Colonic mucosa (tissue), 4 donors: ENCODE results near the gene AARSD1. TPM values are rescaled to one million over a fixed set of nuclear protein-coding genes. Genes with fewer than 3 reads are reported as not detected.
"Not testable (repeated sequence)": the region's sequence is repeated elsewhere in the genome, so short reads cannot be mapped to it uniquely, and the experiment has no call there.

Experiments
- DNase-seq: peaks from one replicate; pipeline ENCODE4 v3.0.0-alpha.2; 2020
- H3K27ac ChIP-seq: fragments of 200-600 bp; one replicate; pipeline ENCODE4 v1.8.0; 2021
- H3K27me3 ChIP-seq: fragments of 200-600 bp; one replicate; pipeline ENCODE4 v1.8.0; 2021
- H3K36me3 ChIP-seq: fragments of 200-600 bp; one replicate; pipeline ENCODE4 v1.8.0; 2021
- H3K4me1 ChIP-seq: fragments of 200-600 bp; one replicate; pipeline ENCODE4 v1.8.0; 2021; ENCODE audit warnings: mild to moderate bottlenecking
- H3K4me3 ChIP-seq: fragments of 200-600 bp; one replicate; pipeline ENCODE4 v1.8.0; 2021
- H3K9ac ChIP-seq, 2 donors: one replicate each; pipeline ENCODE4 v1.7.0; 2013; ENCODE audit warnings: control low read depth in 2 of 2, low read depth in 2 of 2, low read length in 2 of 2
- H3K9me3 ChIP-seq: fragments of 200-600 bp; one replicate; pipeline ENCODE4 v1.8.0; 2021
- intact Hi-C: fragments of 100-400 bp; cut with DNase I; formaldehyde crosslinking; loops from one replicate; pipeline ENCODE4 v1.14.1; 2022
- total RNA-seq, 2 donors: library from RNA; stranded (reverse); fragmentation: NEBNext Ultra II Directional in 1 of 2; extraction: Animal tissue kit (Norgen Biotek cat#: 25700) in 1 of 2; gene quantifications; one replicate each; pipeline ENCODE4 v1.2.1, GENCODE V29; 2021
- TF ChIP-seq, protein P1 (sequence below): fragments of 200-600 bp; IDR thresholded peaks from one replicate; pipeline ENCODE4 v1.8.0; 2022; ENCODE audit warnings: antibody characterized with exemption, mild to moderate bottlenecking
- donor health status: healthy.
- donor health status: DM: no; HTN: no; CAD: no.
- donor health status: DM: no; HTN: no; CAD: no.

The AARSD1 gene
- total RNA-seq, 2 donors from 2014 or later = 19.8 to 34.3 TPM

DNA sequence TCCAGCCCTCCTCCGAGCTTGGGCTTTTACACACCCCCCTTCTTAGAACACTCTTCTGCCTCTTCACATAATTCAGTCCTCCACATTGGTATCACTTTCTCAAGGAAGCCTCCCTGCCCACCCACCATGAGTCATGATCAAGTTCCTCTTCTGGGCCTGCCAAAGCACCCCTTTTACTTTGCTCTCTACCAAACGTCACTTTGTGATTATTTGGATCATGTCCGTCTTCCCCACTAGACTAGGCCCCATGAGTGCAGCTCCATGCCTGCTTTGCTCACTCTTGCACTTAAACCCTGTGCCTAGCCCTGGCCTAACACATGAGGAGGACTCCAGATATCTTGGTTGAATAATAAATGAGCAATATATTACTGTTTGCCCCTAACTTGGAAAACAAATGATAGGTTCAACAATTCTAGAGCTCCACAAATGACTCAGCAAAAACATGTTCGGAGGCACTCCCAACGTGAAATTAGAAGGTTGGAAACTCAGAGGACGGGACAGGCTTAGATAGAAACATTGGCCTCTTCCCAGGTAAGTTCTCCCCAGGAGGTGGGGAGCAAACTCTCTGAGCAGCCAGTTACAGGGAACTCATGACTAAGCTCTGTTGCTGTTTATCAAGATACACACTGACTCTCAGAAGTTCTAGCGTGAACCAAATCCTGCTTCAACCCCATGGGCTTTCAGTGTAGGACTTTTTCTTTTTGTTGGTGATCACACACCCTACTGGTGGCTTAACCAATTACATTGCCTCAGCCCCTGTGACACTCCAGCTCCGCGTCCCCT is 35.3 kb downstream of the AARSD1 start:
- Histone ChIP-seq H3K27me3 (no peaks in the 10 kb centered on the region), H3K4me3 (no peak overlapping the region), H3K4me1 (peaks cover 4% of the 10 kb centered on the region), H3K9me3 (no peaks in the 10 kb centered on the region), H3K36me3 (no peaks in the 10 kb centered on the region), H3K27ac (no peak overlapping the region), H3K9ac (no peak overlapping the region)
- TF ChIP-seq, protein P1, sequence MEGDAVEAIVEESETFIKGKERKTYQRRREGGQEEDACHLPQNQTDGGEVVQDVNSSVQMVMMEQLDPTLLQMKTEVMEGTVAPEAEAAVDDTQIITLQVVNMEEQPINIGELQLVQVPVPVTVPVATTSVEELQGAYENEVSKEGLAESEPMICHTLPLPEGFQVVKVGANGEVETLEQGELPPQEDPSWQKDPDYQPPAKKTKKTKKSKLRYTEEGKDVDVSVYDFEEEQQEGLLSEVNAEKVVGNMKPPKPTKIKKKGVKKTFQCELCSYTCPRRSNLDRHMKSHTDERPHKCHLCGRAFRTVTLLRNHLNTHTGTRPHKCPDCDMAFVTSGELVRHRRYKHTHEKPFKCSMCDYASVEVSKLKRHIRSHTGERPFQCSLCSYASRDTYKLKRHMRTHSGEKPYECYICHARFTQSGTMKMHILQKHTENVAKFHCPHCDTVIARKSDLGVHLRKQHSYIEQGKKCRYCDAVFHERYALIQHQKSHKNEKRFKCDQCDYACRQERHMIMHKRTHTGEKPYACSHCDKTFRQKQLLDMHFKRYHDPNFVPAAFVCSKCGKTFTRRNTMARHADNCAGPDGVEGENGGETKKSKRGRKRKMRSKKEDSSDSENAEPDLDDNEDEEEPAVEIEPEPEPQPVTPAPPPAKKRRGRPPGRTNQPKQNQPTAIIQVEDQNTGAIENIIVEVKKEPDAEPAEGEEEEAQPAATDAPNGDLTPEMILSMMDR = no peak
- intact Hi-C loops = loop anchor here (2.0 kb wide), 1 partner anchor 86 kb away; no protein-coding TSS in a partner anchor
- peak; percentile 38 for DNase-seq

- no peak for DNase-seq
These were observed 39.4 kb downstream of the AARSD1 start for GRCh38 chr17:42924891-42925290.

GRCh38 chr17:42923472-42923871 is 40.8 kb downstream of the AARSD1 start:
- H3K4me3 ChIP-seq, H3K9ac ChIP-seq, DNase-seq, H3K27ac ChIP-seq, intact Hi-C loops, H3K36me3 ChIP-seq, H3K4me1 ChIP-seq, H3K9me3 ChIP-seq: not testable (repeated sequence)
- peaks cover 18% of the 10 kb centered on the region for H3K27me3 ChIP-seq

More at GRCh38 chr17:42924891-42925290, 39.4 kb downstream of the AARSD1 start:
- H3K4me3 ChIP-seq = no peak overlapping the region
- TF ChIP-seq, protein P1 = no peak
- intact Hi-C loops = no loop called here
- no peaks in the 10 kb centered on the region for H3K36me3 ChIP-seq
- no peak overlapping the region for H3K27ac ChIP-seq
- H3K27me3 ChIP-seq = peaks cover 18% of the 10 kb centered on the region
- H3K4me1 ChIP-seq = peaks cover 4% of the 10 kb centered on the region
- no peak overlapping the region for H3K9ac ChIP-seq
- no peaks in the 10 kb centered on the region for H3K9me3 ChIP-seq

DNA sequence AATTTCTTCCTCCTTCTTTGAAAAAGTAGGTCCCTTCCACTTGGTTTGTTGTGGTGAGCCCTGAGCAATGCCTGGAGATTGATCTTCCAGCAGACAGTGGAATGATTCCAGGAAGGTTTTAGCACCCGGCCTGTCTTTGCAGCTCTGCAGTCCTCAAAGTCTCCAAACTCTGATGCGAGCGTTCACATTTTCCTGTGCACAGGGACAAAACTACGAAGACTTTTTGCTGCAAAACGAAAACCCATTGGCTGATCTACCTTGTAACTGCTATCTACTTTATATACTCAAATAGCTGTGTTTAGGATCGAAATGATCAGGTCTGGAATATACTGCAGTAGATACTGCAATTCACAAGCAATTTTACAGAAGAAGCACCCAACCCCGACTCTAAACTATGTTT is 42.0 kb downstream of the AARSD1 start:
- no peaks in the 10 kb centered on the region for H3K4me1 ChIP-seq
- no peak for DNase-seq
- peaks cover 26% of the 10 kb centered on the region for H3K27me3 ChIP-seq
- no peaks in the 10 kb centered on the region for H3K36me3 ChIP-seq
- no peaks in the 10 kb centered on the region for H3K9me3 ChIP-seq
- H3K4me3 ChIP-seq = no peak overlapping the region
- H3K9ac ChIP-seq = no peak overlapping the region
- TF ChIP-seq, protein P1 = no peak
- intact Hi-C loops = no loop called here
- H3K27ac ChIP-seq = no peak overlapping the region

- no peak overlapping the region for H3K4me3 ChIP-seq
- no peak for DNase-seq
- no peak overlapping the region for H3K27ac ChIP-seq
- no peaks in the 10 kb centered on the region for H3K9me3 ChIP-seq
- intact Hi-C loops = no loop called here
- H3K36me3 ChIP-seq = no peaks in the 10 kb centered on the region
- H3K9ac ChIP-seq = no peak overlapping the region
- no peaks in the 10 kb centered on the region for H3K4me1 ChIP-seq
- H3K27me3 ChIP-seq = peaks cover 32% of the 10 kb centered on the region
- TF ChIP-seq, protein P1 = no peak
These were observed 43.3 kb downstream of the AARSD1 start for GRCh38 chr17:42920922-42921321.
